Endodermal cell (in vitro differentiated cells): Measurements from ENCODE around the gene CHMP4B. TPM values are rescaled to one million over a fixed set of nuclear protein-coding genes. Genes with fewer than 3 reads are reported as not detected.

Experiments used
- DNase-seq: peaks from one replicate; pipeline ENCODE4 v3.0.0-alpha.2; 2017
- H3K27ac ChIP-seq: 2 replicates; pipeline ENCODE4 v1.5.1; 2013; ENCODE audit warnings: mild to moderate bottlenecking, low read depth, low read length, moderate library complexity
- H3K27me3 ChIP-seq: 2 replicates; pipeline ENCODE4 v1.6.1; 2013; ENCODE audit warnings: mild to moderate bottlenecking, low read length, moderate library complexity; ENCODE audit not compliant: insufficient read depth, control insufficient read depth, poor library complexity, severe bottlenecking
- H3K36me3 ChIP-seq: 2 replicates; pipeline ENCODE4 v1.7.0; 2013; ENCODE audit warnings: mild to moderate bottlenecking, low read length, moderate library complexity; ENCODE audit not compliant: control insufficient read depth, insufficient read depth
- H3K4me1 ChIP-seq: one replicate; pipeline ENCODE4 v1.7.0; 2013; ENCODE audit warnings: low read length; ENCODE audit not compliant: control insufficient read depth, insufficient read depth
- H3K4me3 ChIP-seq: 2 replicates; pipeline ENCODE4 v1.5.1; 2013; ENCODE audit warnings: mild to moderate bottlenecking, low read length, moderate library complexity
- H3K9ac ChIP-seq: 2 replicates; pipeline ENCODE4 v1.6.1; 2013; ENCODE audit warnings: mild to moderate bottlenecking, low read length, moderate library complexity; ENCODE audit not compliant: poor library complexity, severe bottlenecking; ENCODE audit errors: extremely low read depth
- H3K9me3 ChIP-seq: 2 replicates; pipeline ENCODE4 v1.6.1; 2013; ENCODE audit warnings: mild to moderate bottlenecking, low read length, moderate library complexity; ENCODE audit not compliant: control insufficient read depth
- H3K27ac Mint-ChIP-seq: 2 replicates; pipeline ENCODE4 v1.8.0; 2020; ENCODE audit warnings: mixed read lengths
- H3K27me3 Mint-ChIP-seq: 2 replicates; pipeline ENCODE4 v1.8.0; 2021; ENCODE audit warnings: mild to moderate bottlenecking, mixed read lengths; ENCODE audit not compliant: insufficient read depth
- H3K36me3 Mint-ChIP-seq: 2 replicates; pipeline ENCODE4 v1.8.0; 2020; ENCODE audit warnings: low read depth, mixed read lengths
- H3K4me1 Mint-ChIP-seq: 2 replicates; pipeline ENCODE4 v1.8.0; 2020; ENCODE audit warnings: mixed read lengths
- H3K4me3 Mint-ChIP-seq: 2 replicates; pipeline ENCODE4 v1.8.0; 2020; ENCODE audit warnings: mild to moderate bottlenecking, moderate library complexity, mixed read lengths
- H3K9me3 Mint-ChIP-seq: 2 replicates; pipeline ENCODE4 v1.8.0; 2020; ENCODE audit warnings: mild to moderate bottlenecking, mixed read lengths
- WGBS, 2 experiments: methylation state at CpG; one replicate each; pipeline versions ENCODE4 v1.1.5 to v1.1.7; 2013; ENCODE audit warnings: missing lambda C conversion rate in 2 of 2, mixed read lengths in 1 of 2; ENCODE audit not compliant: insufficient coverage in 1 of 2, insufficient read length in 1 of 2; 5-methylcytosine and 5-hydroxymethylcytosine counted together
- total RNA-seq, 2 donors: library from RNA; stranded (reverse); fragmentation: NEBNext Ultra II Directional in 1 of 2; extraction: Animal tissue kit (Norgen Biotek cat#: 25700) in 1 of 2; gene quantifications; 2 replicates in 1 of 2; 3 replicates in 1 of 2; pipeline ENCODE4 v1.2.1, GENCODE V29; 2021
- TF ChIP-seq, protein P1 (sequence below): fragments of 200-600 bp; sonication (generic); conservative IDR thresholded peaks from 2 replicates; pipeline ENCODE4 v1.5.0; 2021; ENCODE audit warnings: antibody characterized with exemption, mild to moderate bottlenecking

The CHMP4B gene
- total RNA-seq, 2 donors from 2014 or later: 81.5 to 116 TPM

DNA sequence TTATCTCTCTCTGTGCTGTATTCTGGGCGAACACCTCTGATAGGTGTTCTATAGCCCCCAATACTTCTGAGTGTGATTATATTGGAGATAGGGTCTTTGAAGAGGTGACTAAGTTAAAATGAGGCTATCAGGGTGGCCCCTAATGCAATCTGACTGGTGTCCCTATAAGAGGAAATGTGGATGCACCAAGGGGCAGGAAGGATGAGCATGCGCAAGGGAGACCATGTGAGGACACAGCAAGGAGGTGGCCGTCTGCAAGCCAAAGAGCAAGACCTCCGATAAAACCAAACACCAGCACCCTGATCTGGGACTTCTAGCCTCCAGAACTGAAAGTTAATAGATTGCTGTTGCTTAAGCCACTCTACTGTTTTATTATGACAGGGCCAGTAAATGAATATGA lies 69.2 kb downstream of the CHMP4B start:
- Mint-ChIP-seq H3K4me1 (peaks cover 6% of the 10 kb centered on the region), H3K27me3 (peaks cover 2% of the 10 kb centered on the region)

DNA sequence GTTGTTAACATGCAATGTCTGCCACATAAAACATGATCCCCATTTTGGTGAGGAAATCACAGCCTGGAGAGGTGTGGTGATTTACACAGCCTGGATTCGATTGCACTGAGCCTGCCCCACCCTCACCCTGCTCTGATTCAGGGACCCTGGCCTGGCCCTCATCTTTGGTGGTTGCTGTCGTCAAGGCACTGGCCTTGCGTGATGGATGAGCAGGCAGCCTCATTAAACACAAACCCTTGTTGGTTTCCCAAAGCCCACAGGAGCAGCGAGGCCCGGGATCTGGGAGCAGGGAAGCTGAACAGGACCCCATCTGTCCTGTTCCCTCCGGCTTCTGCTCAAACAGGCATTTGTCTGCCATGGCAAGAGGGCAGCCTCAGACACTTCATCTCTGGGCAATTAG lies 70.8 kb downstream of the CHMP4B start:
- peak overlapping the region; percentile 68 for H3K27ac ChIP-seq
- H3K4me1 ChIP-seq: peaks cover 5% of the 10 kb centered on the region
- Mint-ChIP-seq H3K9me3 (peaks cover 31% of the 10 kb centered on the region), H3K4me3 (no peak overlapping the region), H3K4me1 (peaks cover 6% of the 10 kb centered on the region), H3K27me3 (peaks cover 2% of the 10 kb centered on the region), H3K36me3 (no peaks in the 10 kb centered on the region), H3K27ac (no peak overlapping the region)
- 88 to 89% methylated on average over 4 to 6 of the region's 6 CpGs for WGBS, 2 experiments
- DNase-seq: no peak
- H3K9ac ChIP-seq: no peak overlapping the region
- H3K36me3 ChIP-seq: no peaks in the 10 kb centered on the region
- H3K9me3 ChIP-seq: peaks cover 8% of the 10 kb centered on the region
- H3K27me3 ChIP-seq: no peaks in the 10 kb centered on the region
- no peak overlapping the region for H3K4me3 ChIP-seq
- TF ChIP-seq, protein P1, sequence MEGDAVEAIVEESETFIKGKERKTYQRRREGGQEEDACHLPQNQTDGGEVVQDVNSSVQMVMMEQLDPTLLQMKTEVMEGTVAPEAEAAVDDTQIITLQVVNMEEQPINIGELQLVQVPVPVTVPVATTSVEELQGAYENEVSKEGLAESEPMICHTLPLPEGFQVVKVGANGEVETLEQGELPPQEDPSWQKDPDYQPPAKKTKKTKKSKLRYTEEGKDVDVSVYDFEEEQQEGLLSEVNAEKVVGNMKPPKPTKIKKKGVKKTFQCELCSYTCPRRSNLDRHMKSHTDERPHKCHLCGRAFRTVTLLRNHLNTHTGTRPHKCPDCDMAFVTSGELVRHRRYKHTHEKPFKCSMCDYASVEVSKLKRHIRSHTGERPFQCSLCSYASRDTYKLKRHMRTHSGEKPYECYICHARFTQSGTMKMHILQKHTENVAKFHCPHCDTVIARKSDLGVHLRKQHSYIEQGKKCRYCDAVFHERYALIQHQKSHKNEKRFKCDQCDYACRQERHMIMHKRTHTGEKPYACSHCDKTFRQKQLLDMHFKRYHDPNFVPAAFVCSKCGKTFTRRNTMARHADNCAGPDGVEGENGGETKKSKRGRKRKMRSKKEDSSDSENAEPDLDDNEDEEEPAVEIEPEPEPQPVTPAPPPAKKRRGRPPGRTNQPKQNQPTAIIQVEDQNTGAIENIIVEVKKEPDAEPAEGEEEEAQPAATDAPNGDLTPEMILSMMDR: no peak

More for the DNA sequence above, 69.2 kb downstream of the CHMP4B start:
- H3K27ac Mint-ChIP-seq: no peak overlapping the region
- Histone ChIP-seq H3K27ac (no peak overlapping the region), H3K4me3 (no peak overlapping the region), H3K4me1 (peaks cover 5% of the 10 kb centered on the region), H3K36me3 (no peaks in the 10 kb centered on the region), H3K9ac (no peak overlapping the region), H3K27me3 (no peaks in the 10 kb centered on the region), H3K9me3 (peaks cover 8% of the 10 kb centered on the region)
- WGBS, 2 experiments: 93 to 100% methylated on average over 1 to 4 of the region's 4 CpGs
- peaks cover 25% of the 10 kb centered on the region for H3K9me3 Mint-ChIP-seq
- H3K36me3 Mint-ChIP-seq: no peaks in the 10 kb centered on the region
- H3K4me3 Mint-ChIP-seq: no peak overlapping the region
- DNase-seq: no peak
- TF ChIP-seq, protein P1: no peak

DNA sequence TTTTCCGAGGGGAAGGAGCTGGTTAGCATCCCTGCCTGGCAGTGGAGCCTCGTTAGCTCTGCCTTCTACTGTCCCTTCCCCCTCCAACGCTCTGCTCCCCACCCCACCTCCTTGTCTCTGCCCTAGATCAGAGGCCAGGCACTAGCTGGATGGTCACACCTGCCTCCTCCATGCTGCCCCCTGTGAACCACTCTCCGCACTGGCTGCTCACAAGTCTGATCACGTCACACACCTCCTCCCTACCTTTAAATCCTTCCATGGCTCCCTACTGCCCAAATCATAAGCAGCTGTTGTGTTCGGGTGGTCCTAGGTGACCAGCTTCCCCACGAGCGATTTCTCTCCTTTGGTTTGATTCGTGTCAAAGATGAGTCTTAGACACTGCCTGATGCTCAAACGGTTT lies 71.3 kb downstream of the CHMP4B start:
- Mint-ChIP-seq H3K4me1 (peaks cover 6% of the 10 kb centered on the region), H3K4me3 (no peak overlapping the region), H3K9me3 (peaks cover 31% of the 10 kb centered on the region), H3K36me3 (no peaks in the 10 kb centered on the region), H3K27me3 (peaks cover 2% of the 10 kb centered on the region), H3K27ac (no peak overlapping the region)
- H3K9me3 ChIP-seq: peaks cover 8% of the 10 kb centered on the region
- no peak overlapping the region for H3K9ac ChIP-seq
- H3K36me3 ChIP-seq: no peaks in the 10 kb centered on the region
- H3K4me3 ChIP-seq: no peak overlapping the region
- no peak overlapping the region for H3K27ac ChIP-seq
- 87% methylated on average over 8 to 10 of the region's 10 CpGs for WGBS, 2 experiments
- TF ChIP-seq, protein P1: no peak
- H3K4me1 ChIP-seq: peaks cover 5% of the 10 kb centered on the region
- H3K27me3 ChIP-seq: no peaks in the 10 kb centered on the region
- DNase-seq: no peak
